Activated T-helper 1 cell treated with anti-CD3 and anti-CD28 coated beads, Interleukin-2, amount 50 U/mL, for 16 hours (primary cell): ENCODE results near the gene ZNF227.
"Not testable (repeated sequence)": the region's sequence is repeated elsewhere in the genome, so short reads cannot be mapped to it uniquely, and the experiment has no call there.

Experiments used
- DNase-seq, 2 donors: peaks; one replicate each; pipeline ENCODE4 v3.0.0-alpha.2; 2020; ENCODE audit warnings: low read depth in 1 of 2, low spot score in 1 of 2

ZNF227 gene

DNA sequence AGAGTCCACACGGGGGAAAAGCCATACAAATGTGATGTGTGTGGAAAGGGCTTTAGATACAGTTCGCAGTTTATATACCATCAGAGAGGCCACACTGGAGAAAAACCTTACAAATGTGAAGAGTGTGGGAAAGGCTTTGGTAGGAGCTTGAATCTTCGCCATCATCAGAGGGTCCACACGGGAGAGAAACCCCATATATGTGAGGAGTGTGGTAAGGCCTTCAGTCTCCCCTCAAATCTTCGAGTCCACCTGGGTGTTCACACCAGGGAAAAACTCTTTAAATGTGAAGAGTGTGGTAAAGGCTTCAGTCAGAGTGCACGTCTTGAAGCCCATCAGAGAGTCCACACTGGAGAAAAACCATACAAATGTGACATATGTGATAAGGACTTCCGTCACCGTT, 24.1 kb downstream of the ZNF227 start:
- DNase-seq, result no peak

DNA sequence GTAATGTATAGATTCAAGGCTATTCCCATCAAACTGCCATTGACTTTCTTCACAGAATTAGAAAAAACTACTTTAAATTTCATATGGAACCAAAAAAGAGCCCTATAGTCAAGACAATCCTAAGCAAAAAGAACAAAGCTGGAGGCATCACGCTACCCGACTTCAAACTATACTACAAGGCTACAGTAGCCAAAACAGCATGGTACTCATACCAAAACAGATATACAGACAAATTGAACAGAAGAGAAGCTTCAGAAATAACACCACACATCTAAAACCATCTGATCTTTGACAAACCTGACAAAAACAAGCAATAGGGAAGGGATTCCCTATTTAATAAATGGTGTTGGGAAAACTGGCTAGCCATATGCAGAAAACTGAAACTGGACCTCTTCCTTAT, 40.0 kb downstream of the ZNF227 start:
- DNase-seq, result not testable (repeated sequence)

DNA sequence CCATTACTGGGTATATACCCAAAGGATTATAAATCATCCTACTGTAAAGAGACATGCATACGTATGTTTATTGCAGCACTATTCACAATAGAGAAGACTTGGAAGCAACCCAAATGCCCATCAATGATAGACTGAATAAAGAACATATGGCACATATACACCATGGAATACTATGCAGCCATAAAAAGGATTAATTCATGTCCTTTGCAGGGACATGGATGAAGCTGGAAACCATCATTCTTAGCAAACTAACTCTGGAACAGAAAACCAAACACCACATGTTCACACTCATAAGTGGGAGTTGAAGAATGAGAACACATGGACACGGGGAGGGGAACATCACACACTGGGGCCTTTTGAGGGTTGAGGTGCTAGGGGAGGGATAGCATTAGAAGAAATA, 41.1 kb downstream of the ZNF227 start:
- DNase-seq, result not testable (repeated sequence)

DNA sequence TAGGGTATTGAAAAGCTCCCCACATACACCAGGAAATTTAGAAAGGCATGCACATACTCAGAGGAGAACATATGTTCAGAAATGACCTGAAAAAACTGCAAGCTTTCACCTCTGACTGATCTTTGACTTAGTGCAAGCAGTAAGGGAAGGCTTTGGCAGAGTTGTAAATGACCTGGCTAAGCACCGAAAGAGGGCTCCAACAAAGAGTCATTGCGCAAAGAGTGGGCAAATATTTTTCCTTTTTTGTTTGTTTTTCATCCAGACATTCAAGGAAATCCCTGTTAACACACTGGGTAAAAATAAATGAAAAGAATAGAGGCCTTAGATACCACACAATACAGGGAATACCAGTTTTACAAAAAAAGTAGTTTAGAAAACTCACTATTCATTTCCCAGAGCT, 42.2 kb downstream of the ZNF227 start:
- no peak for DNase-seq

DNA sequence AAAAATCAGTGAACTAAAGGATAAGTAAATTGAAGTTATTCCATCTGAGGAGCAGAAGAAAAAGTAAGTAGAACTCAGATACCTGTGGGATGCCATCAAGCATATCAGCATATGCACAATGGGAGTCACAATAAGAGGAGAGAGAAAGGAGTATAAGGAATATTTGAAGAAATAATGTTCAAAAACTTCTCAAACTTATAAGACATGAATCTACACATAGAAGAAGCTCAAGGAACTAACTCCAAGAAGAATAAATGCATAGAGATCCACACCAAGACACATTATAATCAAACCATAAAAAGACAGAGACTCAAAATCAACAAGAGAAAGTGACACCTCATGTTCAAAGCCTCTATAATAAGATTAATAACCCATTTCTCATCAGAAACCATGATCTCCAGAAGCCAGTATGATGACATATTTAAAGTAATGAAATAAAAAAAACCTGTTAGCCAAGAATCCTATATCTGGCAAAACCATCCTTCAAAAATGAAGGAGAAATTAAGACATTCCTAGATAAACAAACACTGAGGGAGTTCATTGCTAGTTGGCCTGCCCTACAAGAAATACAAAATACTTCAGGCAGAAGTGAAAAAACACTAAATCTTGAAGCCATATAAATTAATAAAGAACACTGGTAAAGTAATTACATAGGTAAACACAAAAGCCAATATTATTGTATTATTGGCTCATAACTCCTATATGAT, 43.5 kb downstream of the ZNF227 start:
- DNase-seq, result no peak

DNA sequence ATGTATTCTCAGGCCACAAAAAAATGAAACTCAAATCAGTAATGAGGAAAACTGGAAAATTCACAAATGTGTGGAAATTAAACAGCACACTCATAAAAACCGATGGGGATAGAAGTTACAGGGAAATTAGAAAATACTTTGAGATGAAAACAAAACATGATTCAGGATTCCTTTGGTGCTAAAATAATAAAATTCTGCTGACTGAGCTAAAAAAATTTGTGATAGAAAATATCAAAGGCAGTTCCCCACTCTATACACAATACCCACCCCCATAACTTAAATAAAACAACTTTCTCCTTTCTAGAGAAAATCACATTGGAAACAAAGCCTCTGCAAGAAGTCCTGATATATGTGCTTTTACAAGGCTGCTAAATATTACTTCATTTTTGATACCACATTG, 45.8 kb downstream of the ZNF227 start:
- DNase-seq, result no peak

DNA sequence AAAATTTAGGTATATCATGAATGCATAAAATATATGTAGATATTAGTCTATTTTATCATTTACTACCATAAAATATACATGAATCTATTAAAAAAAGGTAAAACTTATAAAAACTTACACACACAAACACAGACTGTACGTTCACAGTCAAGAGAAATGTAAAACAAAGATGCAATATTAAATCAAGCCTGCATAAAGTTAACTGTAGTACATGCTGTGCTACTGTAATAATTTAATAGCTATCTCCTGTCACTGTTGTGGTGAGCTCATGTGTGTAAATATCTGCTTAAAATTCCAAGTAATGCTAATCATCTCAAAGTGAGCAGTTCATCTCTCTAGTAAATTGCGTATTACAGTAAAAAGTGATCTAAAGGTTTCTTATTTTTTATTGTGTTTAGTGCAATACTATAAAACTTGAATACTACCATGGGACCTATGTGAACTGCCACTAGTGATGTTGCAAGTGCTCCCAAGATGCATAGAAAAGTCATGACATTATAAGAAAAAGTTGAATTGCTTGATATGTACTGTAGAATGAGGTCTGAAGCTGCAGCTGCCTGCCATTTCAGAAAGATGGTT, 46.6 kb downstream of the ZNF227 start:
- no peak for DNase-seq

DNA sequence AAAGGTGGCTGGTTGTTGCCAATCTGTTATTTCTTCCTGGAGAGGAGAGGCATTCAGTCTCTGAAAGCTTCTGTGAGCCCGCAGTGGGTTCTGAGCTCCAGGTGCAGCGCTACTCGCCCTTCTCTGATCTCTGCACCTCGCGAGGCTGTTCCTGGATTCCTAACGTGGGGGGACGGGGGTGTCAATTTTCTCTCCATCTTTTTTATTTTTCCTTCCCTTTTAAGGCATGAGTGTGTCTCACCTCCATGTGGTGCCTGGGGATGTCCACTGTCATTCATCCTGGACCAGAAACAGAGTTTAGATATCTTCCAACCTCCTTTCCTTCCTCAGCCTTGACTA, 48.0 kb downstream of the ZNF227 start:
- DNase-seq, result no peak

DNA sequence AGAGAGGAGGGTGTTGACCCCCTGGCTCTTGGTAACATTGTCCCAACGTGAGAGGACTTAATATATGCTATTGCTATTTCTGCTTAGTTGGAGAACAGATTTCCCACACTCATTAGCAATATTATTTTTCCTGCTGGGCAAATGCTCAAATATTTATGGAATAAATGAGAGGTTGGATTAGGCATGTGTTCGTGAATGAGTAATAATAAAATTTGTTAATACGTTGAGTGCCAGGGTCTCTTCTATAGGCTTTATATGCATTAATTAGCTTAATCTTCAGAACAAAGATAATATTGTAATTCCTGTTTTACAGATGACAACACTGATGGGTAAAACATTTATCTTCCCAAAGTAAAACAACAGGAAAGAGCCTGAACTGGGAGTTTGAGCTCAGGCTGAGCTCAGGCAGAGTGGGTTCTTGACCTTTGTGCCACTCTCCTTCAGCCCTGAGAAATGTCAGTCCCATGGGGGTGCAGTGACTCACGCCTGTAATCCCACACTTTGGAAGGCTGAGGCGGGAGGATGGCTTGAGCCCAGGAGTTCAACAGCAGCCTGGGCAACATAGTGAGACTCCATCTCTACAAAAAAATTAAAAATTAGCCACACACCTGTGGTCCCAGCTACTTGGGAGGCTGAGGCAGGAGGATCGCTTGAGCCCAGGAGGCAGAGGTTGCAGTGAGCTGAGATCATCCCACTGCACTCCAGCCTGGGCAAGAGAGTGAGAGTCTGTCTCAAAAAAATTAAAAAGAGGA, 48.5 kb downstream of the ZNF227 start:
- DNase-seq, result no peak

DNA sequence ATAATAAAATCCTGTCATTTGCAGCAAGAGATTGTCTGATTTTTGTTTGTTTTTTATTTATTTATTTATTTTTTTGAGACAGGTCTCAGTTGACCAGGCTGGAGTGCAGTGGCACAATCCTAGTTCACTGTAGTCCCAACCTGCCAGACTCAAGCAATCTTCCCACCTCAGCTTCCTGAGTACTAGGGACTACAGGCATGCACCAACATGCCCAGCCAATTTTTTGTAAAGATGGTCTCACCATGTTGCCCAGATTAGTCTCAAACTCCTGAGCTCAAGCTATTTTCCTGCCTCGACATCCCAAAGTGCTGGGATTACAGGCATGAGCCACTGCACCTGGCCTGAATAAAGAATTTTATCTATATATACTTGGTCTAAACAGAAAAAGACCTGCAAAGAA, 65.0 kb downstream of the ZNF227 start:
- no peak for DNase-seq

DNA sequence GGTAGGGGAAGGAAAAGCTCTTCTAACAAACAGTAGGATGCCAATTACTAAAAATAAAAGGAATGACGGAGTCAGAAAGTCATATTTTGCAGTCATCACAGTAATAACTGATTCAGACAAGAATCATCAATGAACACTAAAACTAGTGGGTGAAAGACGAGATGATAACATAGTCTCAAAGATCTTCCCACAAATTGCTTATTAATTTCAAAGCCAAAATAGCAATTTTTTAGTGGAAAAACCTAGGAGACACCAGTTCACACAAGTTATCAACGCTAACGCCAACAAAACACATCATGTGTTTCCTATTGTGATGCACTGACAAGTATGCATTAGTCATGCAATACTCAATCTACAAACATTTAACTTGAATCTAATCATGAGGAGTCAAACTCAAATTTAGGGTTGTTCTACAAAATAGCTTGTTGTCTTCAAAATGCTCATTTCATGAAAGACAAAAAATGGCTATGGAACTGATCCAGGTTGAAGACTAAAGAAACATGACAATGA, 65.9 kb downstream of the ZNF227 start:
- DNase-seq, result no peak

DNA sequence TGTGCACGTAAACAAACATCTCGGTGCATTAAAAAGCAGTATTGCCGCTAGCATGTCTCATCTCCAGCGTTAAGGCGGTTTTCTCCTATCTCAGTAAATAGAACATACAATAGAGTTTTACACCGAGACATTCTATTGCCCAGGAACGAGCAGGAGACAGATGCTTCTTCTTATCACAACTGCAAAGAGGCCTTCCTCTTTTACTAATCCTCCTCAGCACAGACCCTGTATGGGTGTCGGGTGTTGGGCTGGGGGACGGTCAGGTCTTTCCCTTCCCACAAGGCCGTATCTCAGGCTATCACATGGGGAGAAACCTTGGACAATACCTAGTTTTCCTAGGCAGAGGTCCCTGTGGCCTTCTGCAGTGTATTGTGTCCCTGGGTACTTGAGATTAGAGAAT, 68.6 kb downstream of the ZNF227 start:
- no peak for DNase-seq

DNA sequence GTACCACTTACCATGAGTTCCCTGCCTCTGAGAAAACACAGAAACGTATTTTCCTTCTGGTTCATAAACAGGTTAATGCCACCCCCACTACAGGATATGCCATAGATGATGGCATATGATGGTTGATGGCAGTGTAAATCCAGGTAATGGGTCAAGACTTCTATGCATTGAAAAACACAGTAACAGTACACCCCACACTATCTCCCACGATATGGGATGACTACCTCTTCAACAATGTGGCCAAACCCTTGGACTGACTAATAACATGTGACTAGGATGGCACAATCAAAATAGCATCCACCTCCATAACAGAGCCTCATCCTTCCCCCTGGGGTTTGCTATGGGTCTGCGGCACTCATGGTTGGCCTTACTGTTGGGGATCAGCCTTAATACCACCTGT, 70.5 kb downstream of the ZNF227 start:
- DNase-seq, result no peak

DNA sequence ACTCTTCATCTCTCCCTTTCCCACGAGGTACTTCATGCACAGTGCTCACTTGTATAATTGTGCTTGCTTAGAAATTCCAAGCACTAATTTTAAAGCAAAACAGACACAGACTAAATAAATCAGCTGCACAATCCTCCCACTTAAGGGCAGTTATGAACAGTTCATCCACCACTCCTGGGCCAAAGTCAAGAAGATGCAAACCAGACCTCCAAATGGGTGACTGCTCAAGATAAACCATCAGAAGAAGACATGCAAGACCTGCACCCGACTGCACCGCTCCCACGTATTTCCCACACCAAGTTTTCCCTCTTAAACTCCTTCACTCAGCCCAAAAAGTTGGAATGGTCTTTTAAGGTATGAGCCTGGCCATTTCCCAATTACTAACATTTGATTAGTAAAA, 72.6 kb downstream of the ZNF227 start:
- DNase-seq, result no peak
